T-helper 1 cell treated with Interleukin-12 subunit alpha and Interleukin-12 subunit beta and Interleukin-4 antibody, amounts not matched to agents 30 μg/mL and 1 μg/mL, for 36 hours (primary cell): ENCODE measurements around the gene NRARP.

Experiments used
- H3K27ac Mint-ChIP-seq: one replicate; pipeline ENCODE4 v1.8.0; 2021; ENCODE audit warnings: mild to moderate bottlenecking, mixed read lengths
- H3K27me3 Mint-ChIP-seq: one replicate; pipeline ENCODE4 v1.8.0; 2021; ENCODE audit warnings: low read depth, mixed read lengths
- H3K36me3 Mint-ChIP-seq: one replicate; pipeline ENCODE4 v1.8.0; 2021; ENCODE audit warnings: low read depth, mixed read lengths
- H3K4me1 Mint-ChIP-seq: one replicate; pipeline ENCODE4 v1.8.0; 2021; ENCODE audit warnings: low read depth, mixed read lengths
- H3K4me3 Mint-ChIP-seq: one replicate; pipeline ENCODE4 v1.8.0; 2021; ENCODE audit warnings: mild to moderate bottlenecking, moderate library complexity, mixed read lengths
- H3K9me3 Mint-ChIP-seq: one replicate; pipeline ENCODE4 v1.8.0; 2021; ENCODE audit warnings: mixed read lengths

Gene NRARP

DNA sequence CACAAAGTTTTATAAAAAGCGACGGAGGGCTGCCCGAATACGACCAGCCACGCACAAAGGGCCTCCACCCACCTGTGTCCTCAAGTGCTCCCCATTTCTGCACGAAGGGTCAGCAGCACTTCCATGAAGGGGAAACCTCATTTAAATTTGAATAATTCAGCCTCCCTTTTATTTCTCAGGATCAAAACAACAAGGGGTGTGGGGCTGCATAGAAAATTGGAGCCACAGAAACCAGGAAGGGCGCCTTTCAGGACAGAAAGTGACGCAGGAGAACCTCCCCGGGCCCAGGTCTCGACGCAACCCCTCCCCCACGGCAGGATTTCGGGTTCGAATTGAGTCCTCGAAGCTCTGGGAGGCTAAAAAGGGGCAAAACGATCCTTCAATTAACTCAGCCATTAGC, 2.1 kb downstream of the NRARP start:
- no peaks in the 10 kb centered on the region for H3K36me3 Mint-ChIP-seq
- peaks cover 38% of the 10 kb centered on the region for H3K27me3 Mint-ChIP-seq
- H3K4me3 Mint-ChIP-seq: peak overlapping the region; percentile 25
- H3K27ac Mint-ChIP-seq: no peak overlapping the region
- no peaks in the 10 kb centered on the region for H3K9me3 Mint-ChIP-seq
- H3K4me1 Mint-ChIP-seq: peaks cover 5% of the 10 kb centered on the region

DNA sequence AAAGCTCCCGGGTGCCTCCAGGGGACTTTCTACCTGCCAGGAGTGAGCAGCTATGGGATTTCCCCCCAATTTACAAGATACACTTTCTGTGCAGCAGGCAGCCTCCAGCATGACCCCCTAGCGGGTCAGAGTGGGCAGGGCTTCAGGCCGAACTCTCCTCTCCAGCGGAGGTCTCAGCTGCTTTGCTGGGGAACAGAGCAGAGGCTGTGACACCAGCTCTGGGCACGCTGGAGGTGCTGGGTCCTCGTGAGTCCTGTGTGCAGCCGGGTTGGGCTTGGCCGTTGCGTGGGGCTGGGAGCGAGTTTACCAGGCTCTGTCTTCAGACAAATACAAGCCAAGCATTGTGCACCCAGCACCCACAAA, 2.9 kb downstream of the NRARP start:
- H3K36me3 Mint-ChIP-seq: peaks cover 1% of the 10 kb centered on the region
- no peak overlapping the region for H3K4me3 Mint-ChIP-seq
- H3K27me3 Mint-ChIP-seq: peaks cover 42% of the 10 kb centered on the region
- no peaks in the 10 kb centered on the region for H3K9me3 Mint-ChIP-seq
- H3K27ac Mint-ChIP-seq: no peak overlapping the region
- H3K4me1 Mint-ChIP-seq: peaks cover 9% of the 10 kb centered on the region

DNA sequence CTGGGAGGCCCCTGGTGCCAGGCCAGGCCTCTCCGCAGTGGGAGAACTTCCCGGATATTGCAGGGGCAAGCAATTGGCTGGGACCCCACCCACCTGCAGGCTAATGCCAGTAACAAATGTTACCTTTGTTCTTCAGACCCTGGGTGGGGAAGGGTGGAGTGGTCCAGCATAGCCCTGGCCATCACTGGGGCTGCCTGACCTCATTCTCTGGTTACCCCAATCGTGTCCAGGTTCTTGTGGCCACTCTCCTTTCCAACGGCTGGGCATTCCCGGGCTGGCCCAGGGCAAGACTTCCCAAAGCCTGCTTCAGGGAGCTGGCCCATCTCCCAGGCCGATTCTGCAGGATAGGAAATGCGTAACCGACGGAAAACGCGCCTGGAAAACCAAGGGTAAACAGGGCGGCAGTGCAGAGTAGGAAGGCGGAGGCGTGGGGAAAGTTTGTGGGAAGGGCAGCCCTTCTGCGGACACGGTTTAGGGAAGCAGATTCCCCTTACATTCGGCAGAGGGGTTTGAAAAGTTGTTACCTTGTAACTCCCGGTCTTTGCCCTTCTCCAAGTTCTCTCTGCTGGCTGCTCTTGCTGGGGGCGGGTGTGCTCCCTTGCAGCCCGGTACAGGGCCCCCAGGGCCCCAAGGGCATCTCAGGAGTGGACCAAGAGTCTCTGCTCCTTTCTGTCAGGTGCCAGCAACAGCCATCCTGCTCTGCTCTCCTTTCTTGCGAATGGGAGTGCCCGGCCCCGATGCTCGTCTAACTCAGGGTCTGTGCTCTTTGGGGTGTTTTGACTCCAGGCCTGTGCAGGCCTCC, 3.5 kb downstream of the NRARP start:
- Mint-ChIP-seq H3K27ac (no peak overlapping the region), H3K9me3 (no peaks in the 10 kb centered on the region), H3K4me3 (no peak overlapping the region), H3K27me3 (peaks cover 48% of the 10 kb centered on the region), H3K4me1 (peaks cover 9% of the 10 kb centered on the region), H3K36me3 (peaks cover 1% of the 10 kb centered on the region)

DNA sequence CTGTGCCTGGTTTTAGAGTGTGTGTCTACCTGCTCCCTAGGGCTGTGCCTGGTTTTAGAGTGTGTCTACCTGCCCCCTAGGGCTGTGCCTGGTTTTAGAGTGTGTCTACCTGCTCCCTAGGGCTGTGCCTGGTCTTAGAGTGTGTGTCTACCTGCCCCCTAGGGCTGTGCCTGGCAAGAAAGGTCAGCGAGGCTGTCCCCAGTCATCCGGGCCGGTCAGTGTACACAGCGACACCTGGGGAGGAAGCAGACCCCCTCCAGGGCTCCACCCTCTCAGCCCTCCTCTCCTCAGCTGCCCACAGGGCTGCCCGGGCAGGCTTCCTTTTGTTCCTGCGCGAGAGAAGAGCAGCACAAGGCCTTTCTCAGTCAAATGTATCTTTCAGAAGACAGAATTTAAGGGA, 4.1 kb downstream of the NRARP start:
- Mint-ChIP-seq H3K27ac (no peak overlapping the region), H3K9me3 (no peaks in the 10 kb centered on the region), H3K4me1 (peaks cover 9% of the 10 kb centered on the region), H3K36me3 (peaks cover 1% of the 10 kb centered on the region), H3K4me3 (no peak overlapping the region), H3K27me3 (peaks cover 54% of the 10 kb centered on the region)

DNA sequence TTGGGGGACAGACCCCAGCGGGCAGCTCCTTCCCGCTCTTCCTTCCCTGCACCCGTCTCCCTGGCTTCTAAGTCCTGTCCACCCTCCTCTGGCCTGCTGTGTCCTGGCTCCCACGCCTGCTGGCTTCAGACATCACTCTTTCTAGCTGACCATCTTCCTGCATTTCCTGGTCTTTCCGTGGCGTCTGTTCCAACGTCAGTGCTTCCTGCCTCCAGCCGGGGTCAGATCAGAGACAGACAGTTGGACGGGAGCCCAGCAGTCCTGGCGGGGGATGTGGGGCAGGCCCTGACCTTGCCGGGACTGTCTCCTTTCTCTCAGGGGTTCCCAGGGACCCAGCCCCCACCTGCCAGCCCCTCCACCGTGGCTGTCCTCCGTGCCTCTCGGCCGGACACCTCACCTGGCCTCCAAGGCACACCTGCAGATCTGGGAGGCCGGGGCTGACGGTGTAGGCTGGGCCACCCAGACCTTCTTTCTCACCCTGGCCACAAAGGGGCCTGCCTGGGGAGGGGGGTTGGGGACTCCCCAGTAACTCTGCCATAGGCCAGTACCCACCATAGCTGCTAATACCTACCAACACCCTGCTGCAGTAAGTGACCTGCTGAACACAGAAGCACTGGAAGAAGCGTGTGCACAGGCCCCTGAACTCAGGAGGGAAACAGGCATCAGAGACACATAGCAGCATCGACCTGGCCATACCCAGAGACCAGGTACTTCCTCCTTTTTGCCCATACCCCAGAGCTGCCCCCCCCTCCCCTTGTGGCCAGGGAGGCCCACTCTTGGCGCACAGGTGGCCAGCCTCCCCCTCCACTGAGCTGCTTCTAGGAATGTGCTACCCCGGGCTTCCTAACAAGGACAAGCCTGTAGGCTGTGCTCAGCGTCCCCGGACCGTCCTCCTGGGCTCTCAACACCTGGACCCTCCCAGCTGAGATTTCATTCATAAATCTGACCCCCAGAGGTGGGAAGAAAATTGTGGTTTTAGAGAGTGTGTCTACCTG, 5.1 kb downstream of the NRARP start:
- peaks cover 9% of the 10 kb centered on the region for H3K4me1 Mint-ChIP-seq
- peak overlapping the region; percentile 75 for H3K4me3 Mint-ChIP-seq
- H3K27me3 Mint-ChIP-seq: peaks cover 56% of the 10 kb centered on the region
- peaks cover 1% of the 10 kb centered on the region for H3K36me3 Mint-ChIP-seq
- no peaks in the 10 kb centered on the region for H3K9me3 Mint-ChIP-seq
- H3K27ac Mint-ChIP-seq: peak overlapping the region; percentile 67

DNA sequence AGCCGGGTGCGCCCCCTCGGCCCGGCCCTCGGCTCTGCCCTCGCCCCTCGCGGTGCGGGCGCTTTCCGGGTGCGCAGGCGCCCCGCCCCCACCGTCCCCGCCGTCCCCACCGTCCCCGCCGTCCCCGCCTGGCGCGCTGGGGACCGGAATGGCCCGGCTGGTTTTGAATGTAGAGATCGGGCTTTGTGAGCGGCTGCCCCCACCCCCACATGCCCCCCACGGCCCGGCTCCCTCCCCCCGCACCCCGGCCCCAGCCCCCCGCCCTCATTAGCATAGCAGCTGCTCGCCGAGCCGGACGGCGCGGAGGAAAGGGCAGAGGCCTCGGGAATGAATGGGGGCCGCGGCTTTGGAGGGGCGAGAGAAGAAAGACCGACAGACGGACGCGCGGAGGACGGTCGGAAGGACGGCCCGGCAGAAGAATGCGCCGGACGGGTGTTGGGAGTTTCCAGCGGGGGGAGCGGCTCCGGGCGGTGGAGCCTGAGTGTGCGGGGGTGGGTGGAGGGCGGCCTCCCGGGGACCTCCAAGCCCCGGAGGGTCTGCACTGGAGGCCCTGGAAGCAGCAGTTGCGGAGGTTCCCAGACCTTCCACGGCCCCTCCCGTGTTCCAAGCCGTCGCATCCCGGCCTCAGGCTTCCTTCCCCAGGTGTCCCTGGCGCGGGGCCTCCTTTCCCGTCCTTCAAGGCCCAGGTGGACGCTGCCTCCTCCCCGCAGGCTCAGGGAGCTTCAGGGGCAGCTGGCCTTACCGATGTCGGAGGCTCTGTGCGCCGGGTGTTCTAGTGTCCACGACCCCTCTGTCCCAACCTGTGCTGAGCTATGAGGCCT, 6.0 kb downstream of the NRARP start:
- peaks cover 56% of the 10 kb centered on the region for H3K27me3 Mint-ChIP-seq
- no peak overlapping the region for H3K27ac Mint-ChIP-seq
- H3K4me1 Mint-ChIP-seq: peaks cover 9% of the 10 kb centered on the region
- peak overlapping the region; percentile 75 for H3K4me3 Mint-ChIP-seq
- peaks cover 1% of the 10 kb centered on the region for H3K36me3 Mint-ChIP-seq
- H3K9me3 Mint-ChIP-seq: no peaks in the 10 kb centered on the region

DNA sequence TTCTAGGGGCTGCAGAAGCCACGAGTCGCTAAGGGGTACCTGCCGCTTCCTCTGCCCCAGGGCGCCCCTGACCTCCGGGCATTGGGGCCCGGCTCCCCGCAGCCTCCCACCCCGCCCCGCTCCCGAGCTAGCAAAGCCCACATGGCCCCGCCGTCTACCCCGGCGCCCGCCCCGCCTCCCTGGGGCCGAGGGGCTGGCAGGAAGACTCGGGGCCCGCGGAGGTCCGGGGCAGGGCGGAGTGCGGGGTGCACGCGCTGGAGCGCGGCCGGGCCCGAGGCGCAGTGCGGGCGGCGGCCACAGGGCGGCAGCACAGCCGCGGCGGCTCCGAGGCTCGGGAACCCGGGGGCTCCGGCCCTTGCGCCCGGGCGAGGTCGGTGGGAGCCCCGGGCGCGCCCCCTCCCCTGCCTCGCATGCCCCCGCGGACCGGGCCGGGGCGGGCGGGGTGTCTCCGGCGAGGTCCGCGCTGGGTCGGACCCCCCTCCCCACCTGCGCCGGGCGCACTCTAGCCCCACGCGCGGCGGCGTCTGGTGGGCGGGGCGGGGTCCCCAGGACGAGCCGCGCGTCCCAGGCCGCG, 6.7 kb downstream of the NRARP start:
- H3K36me3 Mint-ChIP-seq: peaks cover 1% of the 10 kb centered on the region
- H3K4me3 Mint-ChIP-seq: no peak overlapping the region
- H3K9me3 Mint-ChIP-seq: no peaks in the 10 kb centered on the region
- H3K27me3 Mint-ChIP-seq: peaks cover 51% of the 10 kb centered on the region
- no peak overlapping the region for H3K27ac Mint-ChIP-seq
- peaks cover 6% of the 10 kb centered on the region for H3K4me1 Mint-ChIP-seq

DNA sequence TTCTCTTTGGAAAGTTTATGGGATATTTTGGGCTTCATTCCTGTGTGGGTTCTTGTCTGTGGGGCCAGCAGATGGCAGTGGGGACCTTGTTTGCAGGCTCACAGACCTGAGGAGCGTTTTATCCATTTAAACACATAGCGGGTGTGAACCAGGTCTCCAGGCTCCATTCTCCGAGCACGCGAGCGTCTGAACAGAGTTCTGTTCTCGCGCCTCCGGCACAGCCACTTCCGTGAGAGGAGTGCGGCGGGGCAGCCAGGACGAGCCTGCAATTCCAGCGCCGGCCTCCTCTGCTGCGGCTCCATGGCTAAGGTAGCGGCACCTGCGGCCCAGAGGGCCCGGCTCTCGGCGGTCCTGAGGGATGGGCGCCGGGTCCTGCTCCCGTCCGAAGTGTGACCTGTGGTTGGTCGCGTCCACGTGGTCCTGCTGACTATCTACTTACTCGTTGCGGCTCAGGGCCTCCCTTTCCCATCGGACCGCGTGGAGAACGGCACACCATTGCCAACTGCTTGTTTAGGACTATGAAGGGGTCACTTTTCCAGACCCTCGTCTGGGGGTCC, 7.3 kb downstream of the NRARP start:
- peak overlapping the region; percentile 21 for H3K4me3 Mint-ChIP-seq
- H3K27ac Mint-ChIP-seq: no peak overlapping the region
- no peaks in the 10 kb centered on the region for H3K9me3 Mint-ChIP-seq
- H3K27me3 Mint-ChIP-seq: peaks cover 47% of the 10 kb centered on the region
- peaks cover 6% of the 10 kb centered on the region for H3K4me1 Mint-ChIP-seq
- peaks cover 1% of the 10 kb centered on the region for H3K36me3 Mint-ChIP-seq

DNA sequence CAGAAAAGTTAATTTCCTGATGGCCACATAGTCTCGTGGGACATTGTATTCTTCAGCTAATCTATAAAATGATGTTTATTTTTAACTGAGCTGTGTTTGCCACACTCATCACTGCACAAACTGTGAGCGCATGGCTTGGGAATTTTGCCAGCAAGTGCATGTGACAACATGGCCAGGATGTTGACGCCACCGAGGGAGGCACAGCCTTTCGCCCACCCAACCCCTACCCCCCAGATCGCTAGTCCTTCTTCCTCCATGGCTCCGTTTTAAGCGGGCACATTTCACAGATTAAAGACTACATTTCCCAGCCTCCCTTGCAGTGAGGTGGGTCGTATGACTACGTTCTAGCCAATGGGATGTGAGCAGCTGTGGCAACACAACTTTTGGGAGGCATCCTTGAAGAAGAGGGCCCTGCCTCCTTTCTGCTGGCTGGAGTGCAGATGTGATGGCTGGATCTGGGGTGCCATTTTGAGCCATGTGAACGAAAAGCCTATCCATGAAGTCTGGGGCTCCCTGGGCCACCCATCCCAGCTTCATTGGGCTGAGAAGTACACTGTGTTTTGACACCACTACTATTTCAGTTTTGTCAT, 7.9 kb downstream of the NRARP start:
- H3K4me1 Mint-ChIP-seq: peaks cover 6% of the 10 kb centered on the region
- no peak overlapping the region for H3K27ac Mint-ChIP-seq

DNA sequence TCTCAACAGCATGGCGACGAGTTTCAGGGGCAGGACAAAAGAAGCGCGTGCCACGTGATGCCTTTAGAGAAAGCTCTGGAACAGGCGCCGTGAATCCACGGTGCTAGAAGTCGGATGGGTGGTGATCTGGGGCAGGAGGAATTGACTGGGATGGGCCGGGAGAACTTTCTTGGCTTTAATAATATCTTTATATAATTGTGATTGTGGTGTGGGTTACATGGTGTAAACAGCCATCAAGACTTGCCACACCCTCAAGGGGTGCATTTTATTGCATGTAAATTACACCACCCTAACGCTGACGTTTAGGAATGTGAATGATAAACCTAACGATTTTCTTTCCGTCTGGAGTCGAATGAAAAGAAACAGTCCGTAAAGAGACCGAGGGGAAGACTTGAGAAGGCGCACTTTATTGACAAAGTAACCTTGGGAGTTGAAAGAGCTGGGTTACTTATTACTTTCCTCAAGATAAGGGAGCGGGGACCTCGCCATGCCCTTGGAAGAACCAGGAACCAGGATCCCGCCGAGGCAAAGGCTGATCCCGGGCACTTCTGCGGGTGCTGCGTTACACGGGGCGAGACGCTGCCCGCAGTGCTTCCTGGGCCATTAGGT, 8.5 kb downstream of the NRARP start:
- no peaks in the 10 kb centered on the region for H3K9me3 Mint-ChIP-seq
- peaks cover 6% of the 10 kb centered on the region for H3K4me1 Mint-ChIP-seq
- H3K4me3 Mint-ChIP-seq: no peak overlapping the region
- H3K36me3 Mint-ChIP-seq: peaks cover 1% of the 10 kb centered on the region
- peaks cover 41% of the 10 kb centered on the region for H3K27me3 Mint-ChIP-seq
- H3K27ac Mint-ChIP-seq: no peak overlapping the region

More for the DNA sequence above, 7.9 kb downstream of the NRARP start:
- Mint-ChIP-seq H3K36me3 (peaks cover 1% of the 10 kb centered on the region), H3K4me3 (peak overlapping the region; percentile 21), H3K9me3 (no peaks in the 10 kb centered on the region), H3K27me3 (peaks cover 43% of the 10 kb centered on the region)

DNA sequence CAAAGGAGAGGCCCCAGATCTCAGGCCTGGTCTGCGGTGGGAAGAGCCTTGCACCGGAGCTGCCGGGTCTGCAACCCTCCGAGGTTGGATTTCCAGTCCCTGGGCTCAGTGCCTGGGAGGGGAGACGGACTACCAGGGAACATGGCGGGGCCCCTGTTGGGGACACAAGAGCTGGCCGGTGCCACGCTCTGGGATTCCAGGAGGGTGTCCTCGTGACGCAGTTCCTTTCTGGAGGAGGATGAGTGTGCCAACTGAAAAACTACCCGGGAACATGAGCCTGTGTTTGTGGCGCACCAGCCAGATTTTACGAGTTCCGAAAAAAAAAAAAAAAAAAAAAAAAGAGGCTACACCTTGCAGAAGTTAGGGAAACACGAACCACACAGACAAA, 9.0 kb downstream of the NRARP start:
- H3K36me3 Mint-ChIP-seq: peaks cover 1% of the 10 kb centered on the region
- no peak overlapping the region for H3K4me3 Mint-ChIP-seq
- no peaks in the 10 kb centered on the region for H3K9me3 Mint-ChIP-seq

DNA sequence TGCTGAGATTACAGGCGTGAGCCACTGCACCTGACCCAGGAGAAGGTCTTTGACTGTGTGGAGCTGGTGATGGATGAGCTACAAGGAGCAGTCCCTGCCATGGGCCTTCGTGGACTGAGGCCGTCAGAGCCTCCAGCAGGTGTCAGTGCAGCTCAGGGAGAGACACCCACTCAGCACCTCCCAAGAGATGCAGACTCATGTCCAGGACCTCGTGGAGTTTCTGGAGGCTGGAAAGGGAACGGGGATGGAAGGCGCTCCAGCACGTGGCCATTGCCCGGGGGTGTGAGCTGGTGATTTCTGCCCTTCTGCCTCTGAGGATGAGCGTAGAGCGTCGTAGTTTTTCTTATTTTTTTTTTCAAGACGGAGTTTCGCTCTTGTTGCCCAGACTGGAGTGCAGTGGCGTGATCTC, 15.1 kb downstream of the NRARP start:
- Mint-ChIP-seq H3K4me3 (no peak overlapping the region), H3K27ac (no peak overlapping the region), H3K9me3 (no peaks in the 10 kb centered on the region), H3K36me3 (peaks cover 5% of the 10 kb centered on the region), H3K27me3 (no peaks in the 10 kb centered on the region), H3K4me1 (peaks cover 4% of the 10 kb centered on the region)

More for the DNA sequence above, 9.0 kb downstream of the NRARP start:
- Mint-ChIP-seq H3K4me1 (peaks cover 6% of the 10 kb centered on the region), H3K27ac (no peak overlapping the region), H3K27me3 (peaks cover 36% of the 10 kb centered on the region)
